ENCODE measurements around the gene ZNF22.

DNA sequence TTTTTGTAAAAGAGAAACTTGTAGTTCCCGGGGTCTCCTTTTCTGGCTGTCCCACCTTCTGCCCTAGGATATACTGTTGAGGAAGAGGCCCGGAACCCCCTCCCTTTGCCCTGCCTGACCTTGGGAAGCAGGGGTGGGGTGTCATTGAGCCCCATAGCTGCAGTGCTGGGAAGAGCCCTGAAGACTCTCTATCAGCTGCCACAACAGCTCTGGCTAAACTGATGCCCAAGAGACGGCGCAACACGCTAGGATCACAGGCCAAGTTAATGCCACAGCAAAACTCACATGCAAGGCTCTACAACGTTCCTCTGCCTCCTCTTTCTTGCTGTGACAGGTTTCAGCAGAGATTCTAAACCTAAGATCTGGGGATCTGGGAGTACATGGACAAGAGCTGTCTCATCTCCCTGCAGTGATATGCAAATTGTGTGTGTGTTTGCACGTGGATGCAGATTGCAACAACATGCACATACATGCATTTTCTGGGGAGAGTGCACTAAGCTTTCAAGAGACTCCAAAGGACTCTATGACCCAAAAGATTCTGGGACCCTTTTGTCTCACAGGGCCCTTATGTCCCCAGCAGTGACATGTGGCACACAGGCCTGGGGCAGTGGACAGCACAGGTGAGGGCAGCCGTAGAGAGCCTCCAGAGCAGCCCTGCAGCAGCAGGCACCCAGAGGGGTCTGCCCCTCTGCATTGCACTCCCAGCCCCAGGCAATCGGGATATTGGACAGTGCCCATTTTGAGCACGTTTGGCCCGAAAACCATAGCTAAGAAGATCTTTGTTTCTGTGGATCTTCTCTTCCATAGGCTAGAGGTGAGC is 38.6 kb upstream of the ZNF22 start:
- TF ChIP-seq, protein P1, sequence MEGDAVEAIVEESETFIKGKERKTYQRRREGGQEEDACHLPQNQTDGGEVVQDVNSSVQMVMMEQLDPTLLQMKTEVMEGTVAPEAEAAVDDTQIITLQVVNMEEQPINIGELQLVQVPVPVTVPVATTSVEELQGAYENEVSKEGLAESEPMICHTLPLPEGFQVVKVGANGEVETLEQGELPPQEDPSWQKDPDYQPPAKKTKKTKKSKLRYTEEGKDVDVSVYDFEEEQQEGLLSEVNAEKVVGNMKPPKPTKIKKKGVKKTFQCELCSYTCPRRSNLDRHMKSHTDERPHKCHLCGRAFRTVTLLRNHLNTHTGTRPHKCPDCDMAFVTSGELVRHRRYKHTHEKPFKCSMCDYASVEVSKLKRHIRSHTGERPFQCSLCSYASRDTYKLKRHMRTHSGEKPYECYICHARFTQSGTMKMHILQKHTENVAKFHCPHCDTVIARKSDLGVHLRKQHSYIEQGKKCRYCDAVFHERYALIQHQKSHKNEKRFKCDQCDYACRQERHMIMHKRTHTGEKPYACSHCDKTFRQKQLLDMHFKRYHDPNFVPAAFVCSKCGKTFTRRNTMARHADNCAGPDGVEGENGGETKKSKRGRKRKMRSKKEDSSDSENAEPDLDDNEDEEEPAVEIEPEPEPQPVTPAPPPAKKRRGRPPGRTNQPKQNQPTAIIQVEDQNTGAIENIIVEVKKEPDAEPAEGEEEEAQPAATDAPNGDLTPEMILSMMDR (IDR thresholded peaks at IDR 0.05) = no peak
- TF ChIP-seq POLR2A (IDR thresholded peaks at IDR 0.05) = no peak
